ENCODE data around the gene CARD11. TPM values are rescaled to one million over a fixed set of nuclear protein-coding genes. Genes with fewer than 3 reads are reported as not detected.

Gene CARD11
- polyA plus RNA-seq, 2 donors, result 0.66 to 1.3 TPM

- Histone ChIP-seq H3K27me3 (ENCODE audit: control insufficient read depth in 1 of 2, insufficient read depth in 2 of 2, low read length in 2 of 2) (no peaks in the 10 kb centered on the region), H3K4me3 (ENCODE audit: low read depth in 1 of 2, low read length in 2 of 2) (no peak overlapping the region), H3K4me1 (ENCODE audit: control insufficient read depth in 2 of 2, insufficient read depth in 2 of 2, low read length in 1 of 2) (no peaks in the 10 kb centered on the region), H3K9me3 (ENCODE audit: control insufficient read depth in 2 of 2, insufficient read depth in 1 of 2, low read depth in 1 of 2, low read length in 1 of 2) (peaks cover 0 to 3% of the 10 kb centered on the region in 2 donors), H3K36me3 (ENCODE audit: control insufficient read depth in 2 of 2, insufficient read depth in 2 of 2, low read length in 1 of 2) (no peaks in the 10 kb centered on the region), H3K27ac (ENCODE audit: low read depth in 2 of 2, low read length in 1 of 2) (no peak overlapping the region)
- WGBS, 2 donors, result 76 to 77% methylated on average over 26 of the region's 26 CpGs
Measured at GRCh38 chr7:2913760-2914387, 129.8 kb downstream of the CARD11 start.

GRCh38 chr7:2912684-2913439 lies 130.8 kb downstream of the CARD11 start:
- Histone ChIP-seq H3K27me3 (ENCODE audit: control insufficient read depth in 1 of 2, insufficient read depth in 2 of 2, low read length in 2 of 2) (no peaks in the 10 kb centered on the region), H3K36me3 (ENCODE audit: control insufficient read depth in 2 of 2, insufficient read depth in 2 of 2, low read length in 1 of 2) (no peaks in the 10 kb centered on the region), H3K4me3 (ENCODE audit: low read depth in 1 of 2, low read length in 2 of 2) (no peak overlapping the region)

GRCh38 chr7:2911466-2911865 lies 132.2 kb downstream of the CARD11 start:
- Histone ChIP-seq H3K9me3 (ENCODE audit: control insufficient read depth in 2 of 2, insufficient read depth in 1 of 2, low read depth in 1 of 2, low read length in 1 of 2) (peaks cover 0 to 3% of the 10 kb centered on the region in 2 donors), H3K27me3 (ENCODE audit: control insufficient read depth in 1 of 2, insufficient read depth in 2 of 2, low read length in 2 of 2) (no peaks in the 10 kb centered on the region), H3K4me3 (ENCODE audit: low read depth in 1 of 2, low read length in 2 of 2) (no peak overlapping the region), H3K27ac (ENCODE audit: low read depth in 2 of 2, low read length in 1 of 2) (no peak overlapping the region), H3K4me1 (ENCODE audit: control insufficient read depth in 2 of 2, insufficient read depth in 2 of 2, low read length in 1 of 2) (no peaks in the 10 kb centered on the region), H3K36me3 (ENCODE audit: control insufficient read depth in 2 of 2, insufficient read depth in 2 of 2, low read length in 1 of 2) (no peaks in the 10 kb centered on the region)
- WGBS, 2 donors, result 56 to 70% methylated on average over 13 of the region's 13 CpGs

More at GRCh38 chr7:2912684-2913439, 130.8 kb downstream of the CARD11 start:
- Histone ChIP-seq H3K4me1 (ENCODE audit: control insufficient read depth in 2 of 2, insufficient read depth in 2 of 2, low read length in 1 of 2) (no peaks in the 10 kb centered on the region), H3K27ac (ENCODE audit: low read depth in 2 of 2, low read length in 1 of 2) (no peak overlapping the region), H3K9me3 (ENCODE audit: control insufficient read depth in 2 of 2, insufficient read depth in 1 of 2, low read depth in 1 of 2, low read length in 1 of 2) (peaks cover 0 to 3% of the 10 kb centered on the region in 2 donors)
- WGBS, 2 donors, result 89 to 90% methylated on average over 16 of the region's 16 CpGs

- Histone ChIP-seq H3K27me3 (ENCODE audit: control insufficient read depth in 1 of 2, insufficient read depth in 2 of 2, low read length in 2 of 2) (no peaks in the 10 kb centered on the region), H3K36me3 (ENCODE audit: control insufficient read depth in 2 of 2, insufficient read depth in 2 of 2, low read length in 1 of 2) (no peaks in the 10 kb centered on the region), H3K4me1 (ENCODE audit: control insufficient read depth in 2 of 2, insufficient read depth in 2 of 2, low read length in 1 of 2) (no peaks in the 10 kb centered on the region), H3K27ac (ENCODE audit: low read depth in 2 of 2, low read length in 1 of 2) (no peak overlapping the region), H3K9me3 (ENCODE audit: control insufficient read depth in 2 of 2, insufficient read depth in 1 of 2, low read depth in 1 of 2, low read length in 1 of 2) (peaks cover 0 to 3% of the 10 kb centered on the region in 2 donors), H3K4me3 (ENCODE audit: low read depth in 1 of 2, low read length in 2 of 2) (no peak overlapping the region)
- WGBS, 2 donors, result 89% methylated on average over 16 to 18 of the region's 18 CpGs
Measured at GRCh38 chr7:2909471-2910039, 134.1 kb downstream of the CARD11 start.

GRCh38 chr7:2909043-2909442 lies 134.6 kb downstream of the CARD11 start:
- H3K27me3 ChIP-seq (ENCODE audit: control insufficient read depth in 1 of 2, insufficient read depth in 2 of 2, low read length in 2 of 2), result no peaks in the 10 kb centered on the region

GRCh38 chr7:2908103-2908683 lies 135.5 kb downstream of the CARD11 start:
- 93 to 94% methylated on average over 17 of the region's 17 CpGs for WGBS, 2 donors
- no peak overlapping the region for H3K4me3 ChIP-seq (ENCODE audit: low read depth in 1 of 2, low read length in 2 of 2)
- H3K27me3 ChIP-seq (ENCODE audit: control insufficient read depth in 1 of 2, insufficient read depth in 2 of 2, low read length in 2 of 2), result no peaks in the 10 kb centered on the region
- no peak overlapping the region for H3K27ac ChIP-seq (ENCODE audit: low read depth in 2 of 2, low read length in 1 of 2)
- H3K4me1 ChIP-seq (ENCODE audit: control insufficient read depth in 2 of 2, insufficient read depth in 2 of 2, low read length in 1 of 2), result no peaks in the 10 kb centered on the region
- peaks cover 0 to 3% of the 10 kb centered on the region in 2 donors for H3K9me3 ChIP-seq (ENCODE audit: control insufficient read depth in 2 of 2, insufficient read depth in 1 of 2, low read depth in 1 of 2, low read length in 1 of 2)
- H3K36me3 ChIP-seq (ENCODE audit: control insufficient read depth in 2 of 2, insufficient read depth in 2 of 2, low read length in 1 of 2), result no peaks in the 10 kb centered on the region

More at GRCh38 chr7:2909043-2909442, 134.6 kb downstream of the CARD11 start:
- H3K36me3 ChIP-seq (ENCODE audit: control insufficient read depth in 2 of 2, insufficient read depth in 2 of 2, low read length in 1 of 2), result no peaks in the 10 kb centered on the region
- peaks cover 0 to 3% of the 10 kb centered on the region in 2 donors for H3K9me3 ChIP-seq (ENCODE audit: control insufficient read depth in 2 of 2, insufficient read depth in 1 of 2, low read depth in 1 of 2, low read length in 1 of 2)
- H3K4me3 ChIP-seq (ENCODE audit: low read depth in 1 of 2, low read length in 2 of 2), result no peak overlapping the region
- H3K4me1 ChIP-seq (ENCODE audit: control insufficient read depth in 2 of 2, insufficient read depth in 2 of 2, low read length in 1 of 2), result no peaks in the 10 kb centered on the region
- 94 to 95% methylated on average over 15 to 17 of the region's 17 CpGs for WGBS, 2 donors
- H3K27ac ChIP-seq (ENCODE audit: low read depth in 2 of 2, low read length in 1 of 2), result no peak overlapping the region

- Histone ChIP-seq H3K9me3 (ENCODE audit: control insufficient read depth in 2 of 2, insufficient read depth in 1 of 2, low read depth in 1 of 2, low read length in 1 of 2) (peaks cover 0 to 3% of the 10 kb centered on the region in 2 donors), H3K27ac (ENCODE audit: low read depth in 2 of 2, low read length in 1 of 2) (no peak overlapping the region), H3K4me3 (ENCODE audit: low read depth in 1 of 2, low read length in 2 of 2) (no peak overlapping the region), H3K27me3 (ENCODE audit: control insufficient read depth in 1 of 2, insufficient read depth in 2 of 2, low read length in 2 of 2) (no peaks in the 10 kb centered on the region), H3K4me1 (ENCODE audit: control insufficient read depth in 2 of 2, insufficient read depth in 2 of 2, low read length in 1 of 2) (no peaks in the 10 kb centered on the region), H3K36me3 (ENCODE audit: control insufficient read depth in 2 of 2, insufficient read depth in 2 of 2, low read length in 1 of 2) (no peaks in the 10 kb centered on the region)
- WGBS, 2 donors, result 88 to 89% methylated on average over 39 of the region's 39 CpGs
Measured at GRCh38 chr7:2906197-2906931, 137.3 kb downstream of the CARD11 start.

- Histone ChIP-seq H3K9me3 (ENCODE audit: control insufficient read depth in 2 of 2, insufficient read depth in 1 of 2, low read depth in 1 of 2, low read length in 1 of 2) (peaks cover 0 to 3% of the 10 kb centered on the region in 2 donors), H3K27ac (ENCODE audit: low read depth in 2 of 2, low read length in 1 of 2) (no peak overlapping the region), H3K27me3 (ENCODE audit: control insufficient read depth in 1 of 2, insufficient read depth in 2 of 2, low read length in 2 of 2) (no peaks in the 10 kb centered on the region), H3K4me3 (ENCODE audit: low read depth in 1 of 2, low read length in 2 of 2) (no peak overlapping the region), H3K36me3 (ENCODE audit: control insufficient read depth in 2 of 2, insufficient read depth in 2 of 2, low read length in 1 of 2) (no peaks in the 10 kb centered on the region), H3K4me1 (ENCODE audit: control insufficient read depth in 2 of 2, insufficient read depth in 2 of 2, low read length in 1 of 2) (no peaks in the 10 kb centered on the region)
- 92 to 95% methylated on average over 8 of the region's 8 CpGs for WGBS, 2 donors
Measured at GRCh38 chr7:2905500-2905899, 138.2 kb downstream of the CARD11 start.

- peaks cover 0 to 3% of the 10 kb centered on the region in 2 donors for H3K9me3 ChIP-seq (ENCODE audit: control insufficient read depth in 2 of 2, insufficient read depth in 1 of 2, low read depth in 1 of 2, low read length in 1 of 2)
- 96 to 100% methylated on average over 3 of the region's 3 CpGs for WGBS, 2 donors
Measured at GRCh38 chr7:2905027-2905426, 138.6 kb downstream of the CARD11 start.

More at GRCh38 chr7:2905027-2905426, 138.6 kb downstream of the CARD11 start:
- H3K4me1 ChIP-seq (ENCODE audit: control insufficient read depth in 2 of 2, insufficient read depth in 2 of 2, low read length in 1 of 2), result no peaks in the 10 kb centered on the region
- no peaks in the 10 kb centered on the region for H3K36me3 ChIP-seq (ENCODE audit: control insufficient read depth in 2 of 2, insufficient read depth in 2 of 2, low read length in 1 of 2)
- no peak overlapping the region for H3K4me3 ChIP-seq (ENCODE audit: low read depth in 1 of 2, low read length in 2 of 2)
- no peak overlapping the region for H3K27ac ChIP-seq (ENCODE audit: low read depth in 2 of 2, low read length in 1 of 2)
- H3K27me3 ChIP-seq (ENCODE audit: control insufficient read depth in 1 of 2, insufficient read depth in 2 of 2, low read length in 2 of 2), result no peaks in the 10 kb centered on the region
